Activated CD4-positive, alpha-beta T cell treated with anti-CD3 and anti-CD28 coated beads for 36 hours (primary cell): ENCODE results near the gene NDUFAF3. TPM values are rescaled to one million over a fixed set of nuclear protein-coding genes. Genes with fewer than 3 reads are reported as not detected.

Source experiments
- ATAC-seq: fragments of 200-7000 bp; cut with Tn5 transposase; one replicate; pipeline ENCODE4 v1.10.0; 2021; ENCODE audit warnings: mild to moderate bottlenecking, moderate library complexity
- CTCF ChIA-PET: fragments of 350-600 bp; sonication (Branson Sonifier 250); formaldehyde crosslinking; loops from one replicate; lab custom pipeline; 2021; ENCODE audit warnings: antibody characterized with exemption; lab: Charles Lee
- POLR2A ChIA-PET: fragments of 350-600 bp; sonication (Branson Sonifier 250); formaldehyde crosslinking; loops from one replicate; lab custom pipeline; 2021; ENCODE audit warnings: antibody characterized with exemption, inconsistent platforms; lab: Charles Lee
- DNase-seq: peaks from one replicate; pipeline ENCODE4 v3.0.0-alpha.2; 2020
- H3K27ac Mint-ChIP-seq: one replicate; pipeline ENCODE4 v1.8.0; 2021; ENCODE audit warnings: mixed read lengths
- H3K27me3 Mint-ChIP-seq: one replicate; pipeline ENCODE4 v1.8.0; 2021; ENCODE audit warnings: mixed read lengths
- H3K36me3 Mint-ChIP-seq: one replicate; pipeline ENCODE4 v1.8.0; 2021; ENCODE audit warnings: low read depth, mixed read lengths
- H3K4me1 Mint-ChIP-seq: one replicate; pipeline ENCODE4 v1.8.0; 2021; ENCODE audit warnings: mixed read lengths
- H3K4me3 Mint-ChIP-seq: one replicate; pipeline ENCODE4 v1.8.0; 2021; ENCODE audit warnings: mild to moderate bottlenecking, moderate library complexity, mixed read lengths
- H3K9me3 Mint-ChIP-seq: one replicate; pipeline ENCODE4 v1.8.0; 2021; ENCODE audit warnings: low read depth, mixed read lengths
- intact Hi-C, 2 experiments: fragments of 100-400 bp; cut with DNase I in 1 of 2; cut with micrococcal nuclease in 1 of 2; formaldehyde crosslinking; loops; one replicate each; pipeline versions ENCODE4 v1.14.2 to v1.15.1; 2022 to 2024; cut with DNase I, micrococcal nuclease
- microRNA-seq: library from miRNA; unstranded; fragments of <30 nt; microRNA quantifications from one replicate; pipeline ENCODE4 v1.2.0, GENCODE V29; 2021; ENCODE audit warnings: borderline replicate concordance
- total RNA-seq, 2 experiments: library from RNA; stranded (reverse); gene quantifications; one replicate each; pipeline ENCODE4 v1.2.3, GENCODE V29; 2021

The NDUFAF3 gene
- total RNA-seq, 2 experiments from 2014 or later = 90.8 to 108 TPM

DNA sequence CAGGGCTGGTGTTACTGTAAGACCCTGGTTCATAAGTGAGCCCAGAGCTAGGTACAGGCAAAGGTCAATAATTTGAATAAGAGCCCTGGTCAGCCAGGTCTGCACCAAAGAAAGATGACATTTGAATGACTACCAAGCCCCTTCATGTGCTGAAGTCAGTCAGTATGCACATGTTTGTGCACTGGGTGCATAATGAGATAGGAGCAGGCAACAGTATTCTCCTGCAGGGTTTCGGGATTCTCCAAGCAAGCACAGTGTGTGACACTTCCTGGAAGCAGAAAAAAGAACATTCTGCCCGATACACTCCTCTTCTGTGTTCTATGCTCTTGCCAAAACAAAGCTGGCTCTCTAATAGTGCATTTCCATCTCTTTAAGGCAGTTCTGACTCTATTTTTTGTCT, 12.7 kb downstream of the NDUFAF3 start:
- CTCF ChIA-PET = interaction anchor here (0.6 to 1.0 kb wide), 3 partner anchors 21 to 105 kb away, joined by 3 read pairs; no protein-coding TSS in a partner anchor
- peaks cover 29% of the 10 kb centered on the region for H3K36me3 Mint-ChIP-seq

DNA sequence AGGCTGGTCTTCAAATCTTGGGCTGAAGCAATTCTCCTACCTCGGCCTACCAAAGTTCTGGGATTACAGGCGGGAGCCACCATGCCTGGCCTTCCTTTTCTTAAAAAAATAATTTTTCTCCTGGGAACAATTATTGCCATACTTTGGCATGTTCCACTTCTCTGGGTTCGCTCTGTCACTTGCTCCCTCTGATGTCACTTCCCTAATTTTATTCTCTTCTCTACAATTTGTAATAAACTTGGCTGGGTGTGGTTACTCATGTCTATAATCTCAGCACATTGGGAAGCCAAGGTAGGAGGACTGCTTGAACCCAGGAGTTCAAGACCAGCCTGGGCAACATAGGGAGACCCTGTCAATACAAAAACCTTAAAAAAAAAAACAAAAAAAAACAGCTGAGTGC, 13.4 kb downstream of the NDUFAF3 start:
- ChIA-PET CTCF (interaction anchor here (0.8 kb wide), 1 partner anchor 24 kb away, joined by 3 read pairs; no protein-coding TSS in a partner anchor), POLR2A (no interaction called here)
- Mint-ChIP-seq H3K36me3 (peaks cover 27% of the 10 kb centered on the region), H3K27me3 (no peaks in the 10 kb centered on the region), H3K27ac (no peak overlapping the region), H3K4me3 (no peak overlapping the region), H3K9me3 (no peaks in the 10 kb centered on the region), H3K4me1 (no peaks in the 10 kb centered on the region)
- no peak for ATAC-seq
- DNase-seq = no peak
- intact Hi-C loops = no loop called here

More for the DNA sequence above, 12.7 kb downstream of the NDUFAF3 start:
- Mint-ChIP-seq H3K27ac (no peak overlapping the region), H3K4me1 (peaks cover 4% of the 10 kb centered on the region), H3K27me3 (no peaks in the 10 kb centered on the region), H3K4me3 (no peak overlapping the region), H3K9me3 (no peaks in the 10 kb centered on the region)
- POLR2A ChIA-PET = no interaction called here
- DNase-seq (no peak), ATAC-seq (no peak)
- intact Hi-C loops = no loop called here

DNA sequence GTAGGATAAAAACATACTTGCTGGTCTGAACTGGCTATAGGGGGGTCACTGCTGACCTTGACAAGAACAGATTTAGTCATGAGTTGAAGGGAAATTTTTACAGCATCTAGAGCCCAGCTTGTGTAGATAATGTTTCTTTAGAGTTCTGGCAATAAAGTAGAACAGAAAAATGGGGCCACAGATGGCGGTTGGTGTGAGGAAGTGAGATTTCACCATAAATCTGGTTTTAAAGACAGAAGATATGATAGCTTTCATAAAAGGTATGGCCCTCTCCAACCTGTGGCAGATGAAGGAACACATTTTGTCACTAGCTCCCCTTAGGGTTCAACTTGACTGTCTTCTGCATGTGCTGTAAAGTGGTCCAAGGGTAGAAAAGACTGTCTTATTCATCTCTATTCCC, 31.6 kb downstream of the NDUFAF3 start:
- CTCF ChIA-PET = interaction anchor here (0.7 to 0.8 kb wide), 2 partner anchors 9 to 62 kb away, joined by 4 read pairs; no protein-coding TSS in a partner anchor
- DNase-seq (no peak), ATAC-seq (no peak)

DNA sequence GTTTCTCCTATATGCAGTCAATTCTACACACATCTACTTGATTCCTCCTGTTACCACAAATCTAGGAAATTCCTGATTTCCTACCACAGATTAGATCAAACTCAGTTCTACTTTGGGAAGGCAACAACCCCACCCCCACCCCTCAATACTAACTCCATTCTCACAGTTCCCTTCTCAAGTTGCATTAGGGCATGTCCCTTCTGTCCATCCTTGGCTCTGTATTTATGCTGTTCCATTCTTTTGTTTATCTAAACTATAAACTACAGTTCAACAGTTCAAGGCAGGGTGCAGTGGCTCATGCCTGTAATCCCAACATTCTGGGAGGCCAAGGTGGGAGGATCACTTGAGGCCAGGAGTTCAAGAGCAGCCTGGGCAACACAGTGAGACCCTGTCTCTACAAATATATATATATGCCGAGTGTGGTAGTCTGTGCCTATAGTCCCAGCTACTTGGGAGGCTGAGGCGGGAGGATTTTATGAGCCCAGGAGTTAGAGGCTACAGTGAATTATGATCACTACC, 32.5 kb downstream of the NDUFAF3 start:
- ChIA-PET CTCF (interaction anchor here (0.8 kb wide), 1 partner anchor 63 kb away, joined by 4 read pairs; no protein-coding TSS in a partner anchor), POLR2A (no interaction called here)
- no peak overlapping the region for H3K27ac Mint-ChIP-seq
- H3K36me3 Mint-ChIP-seq = peaks cover 45% of the 10 kb centered on the region
- no peak overlapping the region for H3K4me3 Mint-ChIP-seq
- peaks cover 2% of the 10 kb centered on the region for H3K4me1 Mint-ChIP-seq
- no peaks in the 10 kb centered on the region for H3K27me3 Mint-ChIP-seq
- intact Hi-C loops = no loop called here
- no peak for DNase-seq
- H3K9me3 Mint-ChIP-seq = no peaks in the 10 kb centered on the region
- ATAC-seq = no peak

More for the DNA sequence above, 31.6 kb downstream of the NDUFAF3 start:
- H3K36me3 Mint-ChIP-seq = peaks cover 49% of the 10 kb centered on the region
- peaks cover 2% of the 10 kb centered on the region for H3K4me1 Mint-ChIP-seq
- POLR2A ChIA-PET = no interaction called here
- intact Hi-C loops = no loop called here
- no peak overlapping the region for H3K4me3 Mint-ChIP-seq
- H3K9me3 Mint-ChIP-seq = no peaks in the 10 kb centered on the region
- H3K27ac Mint-ChIP-seq = no peak overlapping the region
- no peaks in the 10 kb centered on the region for H3K27me3 Mint-ChIP-seq

DNA sequence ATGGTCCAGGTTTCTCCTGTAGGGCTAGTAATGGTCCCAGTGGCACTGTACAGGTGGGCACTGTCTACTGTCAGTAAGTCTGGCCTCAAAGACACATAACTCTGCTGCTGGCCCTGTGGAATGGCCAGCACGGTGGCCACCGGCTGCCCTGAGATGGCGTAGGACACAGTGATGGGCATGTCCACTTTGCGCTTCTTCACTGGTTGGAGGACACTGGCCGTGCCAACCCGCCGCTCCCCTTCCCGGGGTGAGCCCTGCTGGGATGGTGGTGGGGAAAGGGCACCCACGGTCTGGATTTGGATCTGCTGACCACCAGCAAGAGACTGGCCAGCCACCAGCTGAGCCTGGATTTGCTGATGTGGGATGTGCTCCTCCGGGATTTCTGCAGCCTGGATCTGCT, 35.3 kb downstream of the NDUFAF3 start:
- intact Hi-C loops = no loop called here
- CTCF ChIA-PET = interaction anchor here (1.3 kb wide), 1 partner anchor 21 kb away, joined by 3 read pairs; no protein-coding TSS in a partner anchor
- H3K4me1 Mint-ChIP-seq = no peaks in the 10 kb centered on the region
- no peaks in the 10 kb centered on the region for H3K27me3 Mint-ChIP-seq
- no peaks in the 10 kb centered on the region for H3K9me3 Mint-ChIP-seq
- POLR2A ChIA-PET = no interaction called here
- no peak for DNase-seq
- H3K36me3 Mint-ChIP-seq = peaks cover 31% of the 10 kb centered on the region
- no peak overlapping the region for H3K4me3 Mint-ChIP-seq
- ATAC-seq = no peak
- H3K27ac Mint-ChIP-seq = no peak overlapping the region

DNA sequence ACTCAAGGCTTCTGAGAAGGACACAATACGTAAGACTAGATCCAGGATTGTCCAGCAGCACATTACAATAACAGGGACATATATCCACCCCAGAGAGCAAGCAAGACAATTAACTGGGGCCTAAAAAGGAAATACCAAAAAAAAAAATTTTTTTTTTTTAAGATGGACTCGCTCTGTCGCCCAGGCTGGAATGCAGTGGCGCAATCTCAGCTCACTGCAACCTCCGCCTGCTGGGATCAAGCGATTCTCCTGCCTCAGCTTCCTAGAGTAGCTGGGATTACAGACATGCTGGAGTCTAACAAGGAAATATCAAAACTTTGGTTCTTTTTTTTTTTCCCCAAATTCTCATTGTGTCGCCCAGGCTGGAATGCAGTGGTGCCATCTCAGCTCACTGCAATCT, 36.1 kb downstream of the NDUFAF3 start:
- no peaks in the 10 kb centered on the region for H3K9me3 Mint-ChIP-seq
- ChIA-PET CTCF (interaction anchor here (1.3 kb wide), 1 partner anchor 22 kb away, joined by 3 read pairs; no protein-coding TSS in a partner anchor), POLR2A (no interaction called here)
- no peaks in the 10 kb centered on the region for H3K27me3 Mint-ChIP-seq
- no peak overlapping the region for H3K4me3 Mint-ChIP-seq
- DNase-seq = no peak
- no peaks in the 10 kb centered on the region for H3K4me1 Mint-ChIP-seq
- peaks cover 28% of the 10 kb centered on the region for H3K36me3 Mint-ChIP-seq
- ATAC-seq = no peak
- intact Hi-C loops = no loop called here
- H3K27ac Mint-ChIP-seq = no peak overlapping the region

Small RNAs within 50 kb of the gene (microRNA-seq; reads per million reads assigned to microRNA genes)
- 8,233 reads per million, percentile 96 among the genes with 10 or more reads in this experiment for gene MIR191
- 4,345 reads per million, percentile 94 among the genes with 10 or more reads in this experiment for gene MIR425

Other genes with a start within 250 kb of the NDUFAF3 start
- gene PRKAR2A, start 174.2 kb upstream of the NDUFAF3 start, total RNA-seq = 10 to 100 TPM; 28.7 to 35.2 TPM
- gene SLC25A20, start 123.2 kb upstream of the NDUFAF3 start, total RNA-seq = 10 to 100 TPM; 15.8 to 18.5 TPM
- gene ARIH2, start 103.3 kb upstream of the NDUFAF3 start, total RNA-seq = 100 to 1,000 TPM; 105 to 112 TPM
- gene P4HTM, start 31.9 kb upstream of the NDUFAF3 start, total RNA-seq = 10 to 100 TPM; 25.7 to 30.4 TPM
- 100 to 1,000 TPM; 109 to 127 TPM for gene WDR6, start 14.7 kb upstream of the NDUFAF3 start, total RNA-seq
- 10 to 100 TPM; 25.8 to 26.0 TPM for gene DALRD3, start 3.5 kb upstream of the NDUFAF3 start, total RNA-seq
- 100 to 1,000 TPM; 504 to 515 TPM for gene IMPDH2, start 7.3 kb downstream of the NDUFAF3 start, total RNA-seq
- gene QRICH1, start 72.0 kb downstream of the NDUFAF3 start, total RNA-seq = 100 to 1,000 TPM; 119 to 171 TPM
- gene QARS1, start 82.6 kb downstream of the NDUFAF3 start, total RNA-seq = 100 to 1,000 TPM; 240 to 342 TPM
- 10 to 100 TPM; 45.2 to 45.9 TPM for gene USP19, start 98.7 kb downstream of the NDUFAF3 start, total RNA-seq
- under 1 TPM in 1 of 2 experiments, not detected in 1; 0.71 TPM for gene LAMB2, start 110.9 kb downstream of the NDUFAF3 start, total RNA-seq
- gene CCDC71, start 144.2 kb downstream of the NDUFAF3 start, total RNA-seq = 10 to 100 TPM; 19.5 to 22.2 TPM
- gene KLHDC8B, start 149.5 kb downstream of the NDUFAF3 start, total RNA-seq = 1 to 10 TPM; 1.2 to 3.1 TPM